Activated CD4-positive, alpha-beta T cell treated with anti-CD3 and anti-CD28 coated beads for 36 hours (primary cell): Measurements from ENCODE around the gene PRKN. TPM values are rescaled to one million over a fixed set of nuclear protein-coding genes. Genes with fewer than 3 reads are reported as not detected.
A peak's percentile ranks its signal among the peaks of the same experiment; 100 is the strongest.

Source experiments
- ATAC-seq: fragments of 200-7000 bp; cut with Tn5 transposase; one replicate; pipeline ENCODE4 v1.10.0; 2021; ENCODE audit warnings: mild to moderate bottlenecking, moderate library complexity
- CTCF ChIA-PET: fragments of 350-600 bp; sonication (Branson Sonifier 250); formaldehyde crosslinking; loops from one replicate; lab custom pipeline; 2021; ENCODE audit warnings: antibody characterized with exemption; lab: Charles Lee
- POLR2A ChIA-PET: fragments of 350-600 bp; sonication (Branson Sonifier 250); formaldehyde crosslinking; loops from one replicate; lab custom pipeline; 2021; ENCODE audit warnings: antibody characterized with exemption, inconsistent platforms; lab: Charles Lee
- DNase-seq: peaks from one replicate; pipeline ENCODE4 v3.0.0-alpha.2; 2020
- H3K27ac Mint-ChIP-seq: one replicate; pipeline ENCODE4 v1.8.0; 2021; ENCODE audit warnings: mixed read lengths
- H3K27me3 Mint-ChIP-seq: one replicate; pipeline ENCODE4 v1.8.0; 2021; ENCODE audit warnings: mixed read lengths
- H3K36me3 Mint-ChIP-seq: one replicate; pipeline ENCODE4 v1.8.0; 2021; ENCODE audit warnings: low read depth, mixed read lengths
- H3K4me1 Mint-ChIP-seq: one replicate; pipeline ENCODE4 v1.8.0; 2021; ENCODE audit warnings: mixed read lengths
- H3K4me3 Mint-ChIP-seq: one replicate; pipeline ENCODE4 v1.8.0; 2021; ENCODE audit warnings: mild to moderate bottlenecking, moderate library complexity, mixed read lengths
- H3K9me3 Mint-ChIP-seq: one replicate; pipeline ENCODE4 v1.8.0; 2021; ENCODE audit warnings: low read depth, mixed read lengths
- intact Hi-C, 2 experiments: fragments of 100-400 bp; cut with DNase I in 1 of 2; cut with micrococcal nuclease in 1 of 2; formaldehyde crosslinking; loops; one replicate each; pipeline versions ENCODE4 v1.14.2 to v1.15.1; 2022 to 2024; cut with DNase I, micrococcal nuclease
- total RNA-seq, 2 experiments: library from RNA; stranded (reverse); gene quantifications; one replicate each; pipeline ENCODE4 v1.2.3, GENCODE V29; 2021

Gene PRKN
- total RNA-seq, 2 experiments from 2014 or later = 0.56 to 0.87 TPM

GRCh38 chr6:161641175-161641574, 1086.4 kb downstream of the PRKN start:
- intact Hi-C loops = no loop called here
- H3K36me3 Mint-ChIP-seq = peaks cover 2% of the 10 kb centered on the region
- H3K4me1 Mint-ChIP-seq = no peaks in the 10 kb centered on the region
- POLR2A ChIA-PET = no interaction called here
- H3K4me3 Mint-ChIP-seq = no peak overlapping the region
- no peak for DNase-seq
- CTCF ChIA-PET = no interaction called here
- no peak overlapping the region for H3K27ac Mint-ChIP-seq
- no peaks in the 10 kb centered on the region for H3K27me3 Mint-ChIP-seq
- peaks cover 8% of the 10 kb centered on the region for H3K9me3 Mint-ChIP-seq
- no peak for ATAC-seq

DNA sequence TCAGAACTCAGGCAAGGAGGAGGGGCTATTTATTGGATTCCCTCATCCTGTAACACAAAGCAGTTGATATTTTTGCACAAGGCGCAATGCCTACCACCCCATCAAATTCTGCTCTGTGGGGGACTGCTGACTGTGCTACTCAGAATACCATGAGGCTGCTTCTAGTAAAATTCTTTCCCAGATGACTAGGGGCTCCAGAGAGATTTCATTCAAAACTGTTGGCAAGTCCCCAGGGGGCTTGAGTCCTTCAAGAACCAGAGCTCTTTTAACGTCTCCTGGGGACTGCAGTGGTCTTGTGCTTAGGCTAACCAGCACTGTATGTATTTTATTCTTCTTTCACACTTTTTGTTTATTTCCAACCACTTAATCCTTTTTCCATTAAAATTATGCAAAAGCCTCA, 1087.8 kb downstream of the PRKN start:
- ATAC-seq = no peak
- no peaks in the 10 kb centered on the region for H3K27me3 Mint-ChIP-seq
- POLR2A ChIA-PET = no interaction called here
- H3K36me3 Mint-ChIP-seq = no peaks in the 10 kb centered on the region
- no peak for DNase-seq
- H3K4me3 Mint-ChIP-seq = no peak overlapping the region
- intact Hi-C loops = no loop called here
- no peak overlapping the region for H3K27ac Mint-ChIP-seq
- CTCF ChIA-PET = no interaction called here
- H3K9me3 Mint-ChIP-seq = peaks cover 6% of the 10 kb centered on the region
- H3K4me1 Mint-ChIP-seq = no peaks in the 10 kb centered on the region

- ChIA-PET CTCF (no interaction called here), POLR2A (no interaction called here)
- H3K9me3 Mint-ChIP-seq = peaks cover 6% of the 10 kb centered on the region
- intact Hi-C loops = no loop called here
- H3K4me3 Mint-ChIP-seq = no peak overlapping the region
- ATAC-seq = no peak
- H3K4me1 Mint-ChIP-seq = no peaks in the 10 kb centered on the region
- no peak overlapping the region for H3K27ac Mint-ChIP-seq
- H3K36me3 Mint-ChIP-seq = no peaks in the 10 kb centered on the region
- DNase-seq = no peak
- no peaks in the 10 kb centered on the region for H3K27me3 Mint-ChIP-seq
Measured at GRCh38 chr6:161637658-161638057, 1089.9 kb downstream of the PRKN start.

GRCh38 chr6:161636882-161637430, 1090.6 kb downstream of the PRKN start:
- ATAC-seq = no peak
- CTCF ChIA-PET = interaction anchor here (0.8 kb wide), 1 partner anchor 138 kb away, joined by 3 read pairs; no protein-coding TSS in a partner anchor
- H3K27ac Mint-ChIP-seq = no peak overlapping the region
- no peak overlapping the region for H3K4me3 Mint-ChIP-seq
- peaks cover 6% of the 10 kb centered on the region for H3K9me3 Mint-ChIP-seq
- intact Hi-C loops = no loop called here
- DNase-seq = no peak
- POLR2A ChIA-PET = no interaction called here
- H3K4me1 Mint-ChIP-seq = peaks cover 2% of the 10 kb centered on the region
- H3K36me3 Mint-ChIP-seq = no peaks in the 10 kb centered on the region
- H3K27me3 Mint-ChIP-seq = no peaks in the 10 kb centered on the region

- Mint-ChIP-seq H3K27ac (no peak overlapping the region), H3K27me3 (no peaks in the 10 kb centered on the region), H3K9me3 (peaks cover 6% of the 10 kb centered on the region), H3K4me3 (no peak overlapping the region), H3K36me3 (no peaks in the 10 kb centered on the region), H3K4me1 (peaks cover 2% of the 10 kb centered on the region)
- intact Hi-C loops = no loop called here
- ATAC-seq = no peak
- no peak for DNase-seq
- CTCF ChIA-PET = no interaction called here
- POLR2A ChIA-PET = no interaction called here
Measured at GRCh38 chr6:161635975-161636374, 1091.6 kb downstream of the PRKN start.

DNA sequence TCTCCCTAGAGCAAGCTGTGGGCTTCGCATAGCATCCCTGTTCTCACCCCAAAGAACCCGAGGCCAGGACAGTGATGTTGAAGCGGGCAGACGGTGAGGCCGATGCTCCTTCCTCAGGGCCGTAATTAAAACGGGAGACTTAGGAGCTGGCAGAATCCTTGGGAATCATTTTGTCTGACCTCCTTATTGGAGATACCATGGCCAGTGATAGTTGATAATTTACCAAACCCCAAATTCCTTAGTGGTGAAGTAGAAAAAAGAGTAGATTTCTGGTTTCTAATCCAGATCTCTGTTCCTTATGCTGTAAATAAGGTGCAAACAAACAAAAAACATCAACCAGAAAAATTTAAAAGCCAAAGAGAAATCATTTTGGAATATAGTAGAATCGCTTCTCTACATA, 1092.7 kb downstream of the PRKN start:
- Mint-ChIP-seq H3K4me1 (peaks cover 2% of the 10 kb centered on the region), H3K27me3 (no peaks in the 10 kb centered on the region), H3K4me3 (no peak overlapping the region), H3K36me3 (no peaks in the 10 kb centered on the region), H3K9me3 (peaks cover 6% of the 10 kb centered on the region), H3K27ac (no peak overlapping the region)
- intact Hi-C loops = no loop called here
- POLR2A ChIA-PET = no interaction called here
- ATAC-seq (no peak), DNase-seq (no peak)
- CTCF ChIA-PET = no interaction called here

- no peaks in the 10 kb centered on the region for H3K27me3 Mint-ChIP-seq
- DNase-seq = no peak
- no peak overlapping the region for H3K4me3 Mint-ChIP-seq
- CTCF ChIA-PET = interaction anchor here (0.8 kb wide), 1 partner anchor 180 kb away, joined by 4 read pairs; no protein-coding TSS in a partner anchor
- H3K4me1 Mint-ChIP-seq = peaks cover 2% of the 10 kb centered on the region
- intact Hi-C loops = no loop called here
- no peaks in the 10 kb centered on the region for H3K9me3 Mint-ChIP-seq
- H3K27ac Mint-ChIP-seq = no peak overlapping the region
- H3K36me3 Mint-ChIP-seq = no peaks in the 10 kb centered on the region
- no peak for ATAC-seq
- POLR2A ChIA-PET = no interaction called here
Measured at GRCh38 chr6:161631676-161632194, 1095.8 kb downstream of the PRKN start.

- DNase-seq = no peak
- no peak for ATAC-seq
- H3K36me3 Mint-ChIP-seq = no peaks in the 10 kb centered on the region
- no peaks in the 10 kb centered on the region for H3K27me3 Mint-ChIP-seq
- no peak overlapping the region for H3K27ac Mint-ChIP-seq
- H3K4me1 Mint-ChIP-seq = peaks cover 2% of the 10 kb centered on the region
- ChIA-PET POLR2A (no interaction called here), CTCF (no interaction called here)
- H3K9me3 Mint-ChIP-seq = no peaks in the 10 kb centered on the region
- intact Hi-C loops = no loop called here
- no peak overlapping the region for H3K4me3 Mint-ChIP-seq
Measured at GRCh38 chr6:161630674-161631073, 1096.9 kb downstream of the PRKN start.

DNA sequence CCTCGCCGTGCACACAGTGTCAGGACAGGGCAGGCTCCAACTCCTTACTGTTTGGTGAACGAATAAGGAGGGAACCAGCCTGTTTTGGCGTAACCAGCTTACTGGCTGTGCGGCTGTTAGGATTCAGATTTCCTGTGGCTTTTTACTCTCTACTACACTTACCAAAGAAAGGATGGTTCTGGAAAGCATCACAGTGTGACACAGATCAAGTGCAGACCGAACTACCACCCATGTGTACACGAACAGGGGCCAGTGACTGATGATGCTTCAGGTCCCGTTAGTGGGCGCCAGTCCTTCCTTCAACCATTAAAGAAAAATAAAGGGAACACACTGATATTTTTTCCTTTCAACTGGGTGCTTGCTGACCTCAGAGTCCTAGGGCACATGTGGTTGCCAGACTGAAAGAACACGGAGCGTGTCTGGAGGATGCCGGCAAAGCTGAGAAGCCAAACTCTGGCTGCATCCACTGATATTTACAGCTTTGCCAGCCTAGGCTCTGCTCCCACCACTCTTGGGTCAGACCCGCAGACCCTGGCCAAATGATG, 1101.4 kb downstream of the PRKN start:
- DNase-seq = no peak
- no peaks in the 10 kb centered on the region for H3K9me3 Mint-ChIP-seq
- no peaks in the 10 kb centered on the region for H3K36me3 Mint-ChIP-seq
- POLR2A ChIA-PET = no interaction called here
- no peaks in the 10 kb centered on the region for H3K27me3 Mint-ChIP-seq
- no peak overlapping the region for H3K27ac Mint-ChIP-seq
- no peaks in the 10 kb centered on the region for H3K4me1 Mint-ChIP-seq
- intact Hi-C loops = no loop called here
- no peak overlapping the region for H3K4me3 Mint-ChIP-seq
- ATAC-seq = no peak
- CTCF ChIA-PET = no interaction called here

DNA sequence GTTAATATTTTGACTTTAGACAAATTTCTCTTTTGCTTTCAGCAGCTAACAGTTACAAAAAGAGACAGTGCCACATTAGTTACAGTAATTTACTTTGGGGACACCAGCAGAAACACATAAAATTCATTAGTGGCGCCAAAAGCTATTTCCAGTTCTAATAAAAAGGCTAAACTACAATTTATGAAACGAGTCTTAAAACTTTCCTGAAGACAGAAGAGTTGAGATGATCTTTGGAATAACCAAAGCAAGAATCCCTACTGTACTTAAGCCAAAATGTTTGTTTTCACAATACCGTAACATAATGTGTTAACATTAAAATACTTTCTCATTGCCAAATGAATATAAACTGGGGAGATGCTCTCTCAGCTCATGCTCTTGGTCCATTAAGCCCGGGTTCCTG, 1103.5 kb downstream of the PRKN start:
- Mint-ChIP-seq H3K4me1 (no peaks in the 10 kb centered on the region), H3K9me3 (no peaks in the 10 kb centered on the region), H3K4me3 (no peak overlapping the region), H3K36me3 (no peaks in the 10 kb centered on the region), H3K27me3 (no peaks in the 10 kb centered on the region), H3K27ac (no peak overlapping the region)
- intact Hi-C loops = no loop called here
- ATAC-seq (no peak), DNase-seq (no peak)
- ChIA-PET CTCF (no interaction called here), POLR2A (no interaction called here)

- Mint-ChIP-seq H3K27ac (no peak overlapping the region), H3K4me1 (no peaks in the 10 kb centered on the region), H3K4me3 (no peak overlapping the region), H3K36me3 (no peaks in the 10 kb centered on the region), H3K9me3 (no peaks in the 10 kb centered on the region), H3K27me3 (no peaks in the 10 kb centered on the region)
- no peak for ATAC-seq
- no peak for DNase-seq
- ChIA-PET POLR2A (no interaction called here), CTCF (no interaction called here)
- intact Hi-C loops = no loop called here
Measured at GRCh38 chr6:161622779-161623178, 1104.8 kb downstream of the PRKN start.

GRCh38 chr6:161618831-161619454, 1108.6 kb downstream of the PRKN start:
- no peaks in the 10 kb centered on the region for H3K36me3 Mint-ChIP-seq
- intact Hi-C loops = no loop called here
- H3K4me1 Mint-ChIP-seq = no peaks in the 10 kb centered on the region
- no peaks in the 10 kb centered on the region for H3K27me3 Mint-ChIP-seq
- H3K4me3 Mint-ChIP-seq = no peak overlapping the region
- DNase-seq (peak; percentile 7), ATAC-seq (no peak)
- POLR2A ChIA-PET = no interaction called here
- no peak overlapping the region for H3K27ac Mint-ChIP-seq
- CTCF ChIA-PET = interaction anchor here (0.8 kb wide), 1 partner anchor 10 kb away, joined by 5 read pairs; no protein-coding TSS in a partner anchor
- H3K9me3 Mint-ChIP-seq = no peaks in the 10 kb centered on the region
